B cell (primary cell): ENCODE results near the gene CPNE5. TPM values are rescaled to one million over a fixed set of nuclear protein-coding genes. Genes with fewer than 3 reads are reported as not detected.
A peak's percentile ranks its signal among the peaks of the same experiment; 100 is the strongest.

Experiments used
- ATAC-seq: fragments of 200-7000 bp; cut with Tn5 transposase; one replicate; pipeline ENCODE4 v1.10.0; 2021; ENCODE audit warnings: low read depth, mild to moderate bottlenecking, moderate number of reproducible peaks, moderate library complexity
- CTCF ChIA-PET: fragments of 350-600 bp; sonication (Branson Sonifier 250); formaldehyde crosslinking; loops from one replicate; lab custom pipeline; 2021; ENCODE audit warnings: antibody characterized with exemption, inconsistent platforms; lab: Charles Lee
- POLR2A ChIA-PET: fragments of 350-600 bp; sonication (Branson Sonifier 250); formaldehyde crosslinking; loops from one replicate; lab custom pipeline; 2021; ENCODE audit warnings: antibody characterized with exemption; lab: Charles Lee
- DNase-seq: peaks from one replicate; pipeline ENCODE4 v3.0.0; 2013
- H2AFZ ChIP-seq: 2 replicates; pipeline ENCODE4 v1.6.1; 2012; ENCODE audit warnings: mild to moderate bottlenecking, low read depth, low read length; ENCODE audit not compliant: insufficient read depth, poor library complexity, severe bottlenecking
- H3K27ac ChIP-seq, 2 donors: 1 replicate in 1 of 2; 2 replicates in 1 of 2; pipeline ENCODE4 v1.5.1; 2012 to 2013; ENCODE audit warnings: low read length in 2 of 2, mild to moderate bottlenecking in 2 of 2, moderate library complexity in 1 of 2
- H3K27me3 ChIP-seq, 4 experiments: fragments of 200-600 bp in 1 of 4; sonication (generic) in 1 of 4; replicated peaks in 1 of 4; 1 replicate in 2 of 4; 2 replicates in 2 of 4; pipeline versions ENCODE4 v1.6.1 to v1.7.0; 2013 to 2016; ENCODE audit warnings: low read length in 3 of 4, mild to moderate bottlenecking in 2 of 4, mixed read lengths in 1 of 4, moderate library complexity in 1 of 4; ENCODE audit not compliant: insufficient read depth in 4 of 4, control insufficient read depth in 3 of 4; ENCODE audit errors: control extremely low read depth in 1 of 4
- H3K36me3 ChIP-seq, 2 experiments: replicated peaks in 1 of 2; 1 replicate in 1 of 2; 2 replicates in 1 of 2; pipeline versions ENCODE4 v1.6.1 to v1.7.1; 2013; ENCODE audit warnings: low read length in 1 of 2; ENCODE audit not compliant: insufficient read depth in 2 of 2, control insufficient read depth in 1 of 2; ENCODE audit errors: control extremely low read depth in 1 of 2, extremely low read depth in 1 of 2
- H3K4me1 ChIP-seq, 2 donors: fragments of 200-600 bp in 1 of 2; sonication (generic) in 1 of 2; 1 replicate in 1 of 2; 2 replicates in 1 of 2; pipeline versions ENCODE4 v1.5.1 to v1.6.1; 2013 to 2017; ENCODE audit warnings: low read length in 2 of 2; ENCODE audit not compliant: control insufficient read depth in 2 of 2, insufficient read depth in 2 of 2
- H3K4me2 ChIP-seq: replicated peaks from 2 replicates; pipeline ENCODE3; 2012; ENCODE audit warnings: mild to moderate bottlenecking, low read depth, low read length; ENCODE audit not compliant: poor library complexity, severe bottlenecking
- H3K4me3 ChIP-seq, 5 experiments: fragments of 200-600 bp in 1 of 5; sonication (generic) in 1 of 5; 1 replicate in 3 of 5; 2 replicates in 2 of 5; pipeline versions ENCODE4 v1.5.1 to v1.7.0; 2011 to 2016; ENCODE audit warnings: low read length in 4 of 5, mild to moderate bottlenecking in 4 of 5, low read depth in 2 of 5, control low read depth in 1 of 5, moderate library complexity in 1 of 5; ENCODE audit not compliant: insufficient read depth in 1 of 5; ENCODE audit errors: control extremely low read depth in 1 of 5, extremely low read depth in 1 of 5
- H3K79me2 ChIP-seq: fragments of 200-600 bp; sonication (generic); one replicate; pipeline ENCODE4 v1.6.0; 2016; ENCODE audit warnings: low read length; ENCODE audit not compliant: control insufficient read depth, insufficient read depth
- H3K9ac ChIP-seq: fragments of 200-600 bp; sonication (generic); 2 replicates; pipeline ENCODE4 v1.6.1; 2017; ENCODE audit warnings: mild to moderate bottlenecking, low read length, moderate library complexity
- H3K9me3 ChIP-seq, 3 donors: one replicate each; pipeline versions ENCODE4 v1.6.1 to v1.7.1; 2013; ENCODE audit warnings: low read length in 2 of 3; ENCODE audit not compliant: control insufficient read depth in 2 of 3, insufficient read depth in 1 of 3; ENCODE audit errors: control extremely low read depth in 1 of 3
- H4K20me1 ChIP-seq: 2 replicates; pipeline ENCODE4 v1.6.0; 2012; ENCODE audit warnings: mild to moderate bottlenecking, low read length; ENCODE audit not compliant: insufficient read depth, control insufficient read depth, poor library complexity, severe bottlenecking
- H3K27ac Mint-ChIP-seq: one replicate; pipeline ENCODE4 v1.8.0; 2021; ENCODE audit warnings: mixed read lengths
- H3K27me3 Mint-ChIP-seq: one replicate; pipeline ENCODE4 v1.8.0; 2021; ENCODE audit warnings: mixed read lengths
- H3K4me1 Mint-ChIP-seq: one replicate; pipeline ENCODE4 v1.8.0; 2021; ENCODE audit warnings: mixed read lengths
- H3K4me3 Mint-ChIP-seq: one replicate; pipeline ENCODE4 v1.8.0; 2021; ENCODE audit warnings: mixed read lengths
- H3K9me3 Mint-ChIP-seq: one replicate; pipeline ENCODE4 v1.8.0; 2022; ENCODE audit warnings: mixed read lengths; ENCODE audit not compliant: insufficient read depth
- EZH2 ChIP-seq: IDR thresholded peaks from 2 replicates; pipeline ENCODE4 v1.6.1; 2012; ENCODE audit warnings: borderline replicate concordance, low read depth, mild to moderate bottlenecking, moderate library complexity, low read length; ENCODE audit not compliant: insufficient read depth, poor library complexity, severe bottlenecking
- WGBS: methylation state at CpG from one replicate; pipeline ENCODE4 v1.1.5; 2013; ENCODE audit warnings: missing lambda C conversion rate; ENCODE audit not compliant: insufficient coverage; 5-methylcytosine and 5-hydroxymethylcytosine counted together
- intact Hi-C: fragments of 100-400 bp; cut with micrococcal nuclease; formaldehyde crosslinking; loops from one replicate; pipeline ENCODE4 v1.10.0; 2022
- polyA minus RNA-seq: library from RNA; depleted of rRNA, polyadenylated mRNA; stranded (reverse); fragments of >200 nt; gene quantifications from 2 replicates; pipeline ENCODE4 v1.2.3, GENCODE V29; 2012
- polyA plus RNA-seq: library from polyadenylated mRNA; depleted of rRNA; stranded (reverse); fragments of >200 nt; gene quantifications from 2 replicates; pipeline ENCODE4 v1.2.3, GENCODE V29; 2012
- total RNA-seq, 2 donors: library from RNA; stranded (reverse); fragments of 120-200 nt in 1 of 2; gene quantifications; 1 replicate in 1 of 2; 2 replicates in 1 of 2; pipeline versions ENCODE4 v1.2.3 to v1.2.4, GENCODE V29; 2013 to 2022
- TF ChIP-seq, protein P1 (sequence below): fragments of 200-600 bp; IDR thresholded peaks from one replicate; pipeline ENCODE4 v1.8.0; 2022; ENCODE audit warnings: antibody characterized with exemption, mild to moderate bottlenecking

Gene CPNE5
- total RNA-seq (49.8 and 51.4 TPM in 2 replicates), polyA plus RNA-seq (125 and 357 TPM in 2 replicates), polyA minus RNA-seq (171 and 207 TPM in 2 replicates)
- total RNA-seq (2013) = 92.9 TPM

GRCh38 chr6:36838896-36839748 is at the start of gene CPNE5:
Gene CPNE5 (minus strand): TSS chr6:36839444. CDS start chr6:36839377, 67 bp downstream.
- Histone ChIP-seq H3K27me3 (peaks cover 0 to 43% (median 23%) of the 10 kb centered on the region in 4 experiments), H3K4me3 (peak within 1 kb of the TSS; percentile 15 to 61 (median 42)), H3K4me2 (peak within 1 kb of the TSS; percentile 96), H3K36me3 (no peaks in the 10 kb centered on the region), H3K79me2 (no peaks in the 10 kb centered on the region), H3K27ac (no peak within 1 kb of the TSS), H4K20me1 (no peaks in the 10 kb centered on the region), H3K4me1 (peaks cover 18 to 23% of the 10 kb centered on the region in 2 donors), H3K9me3 (no peaks in the 10 kb centered on the region), H2AFZ (peak within 1 kb of the TSS; percentile 64), H3K9ac (peak within 1 kb of the TSS; percentile 62)
- intact Hi-C loops = no loop called here
- ChIA-PET CTCF (no interaction called here), POLR2A (no interaction called here)
- Mint-ChIP-seq H3K9me3 (no peaks in the 10 kb centered on the region), H3K27ac (peak within 1 kb of the TSS; percentile 22), H3K27me3 (peaks cover 40% of the 10 kb centered on the region), H3K4me1 (peaks cover 14% of the 10 kb centered on the region), H3K4me3 (peak within 1 kb of the TSS; percentile 86)
- DNase-seq = peak; percentile 25
- no peak for ATAC-seq
- TF ChIP-seq, protein P1, sequence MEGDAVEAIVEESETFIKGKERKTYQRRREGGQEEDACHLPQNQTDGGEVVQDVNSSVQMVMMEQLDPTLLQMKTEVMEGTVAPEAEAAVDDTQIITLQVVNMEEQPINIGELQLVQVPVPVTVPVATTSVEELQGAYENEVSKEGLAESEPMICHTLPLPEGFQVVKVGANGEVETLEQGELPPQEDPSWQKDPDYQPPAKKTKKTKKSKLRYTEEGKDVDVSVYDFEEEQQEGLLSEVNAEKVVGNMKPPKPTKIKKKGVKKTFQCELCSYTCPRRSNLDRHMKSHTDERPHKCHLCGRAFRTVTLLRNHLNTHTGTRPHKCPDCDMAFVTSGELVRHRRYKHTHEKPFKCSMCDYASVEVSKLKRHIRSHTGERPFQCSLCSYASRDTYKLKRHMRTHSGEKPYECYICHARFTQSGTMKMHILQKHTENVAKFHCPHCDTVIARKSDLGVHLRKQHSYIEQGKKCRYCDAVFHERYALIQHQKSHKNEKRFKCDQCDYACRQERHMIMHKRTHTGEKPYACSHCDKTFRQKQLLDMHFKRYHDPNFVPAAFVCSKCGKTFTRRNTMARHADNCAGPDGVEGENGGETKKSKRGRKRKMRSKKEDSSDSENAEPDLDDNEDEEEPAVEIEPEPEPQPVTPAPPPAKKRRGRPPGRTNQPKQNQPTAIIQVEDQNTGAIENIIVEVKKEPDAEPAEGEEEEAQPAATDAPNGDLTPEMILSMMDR = no peak
- no peak for TF ChIP-seq EZH2
- 11% methylated on average over 41 of the region's 57 CpGs for WGBS
